Kidney (tissue), 14 donors: ENCODE data around the gene ACTN1. TPM values are rescaled to one million over a fixed set of nuclear protein-coding genes. Genes with fewer than 3 reads are reported as not detected.

Source experiments
- DNase-seq, 5 donors: peaks; one replicate each; pipeline ENCODE4 v3.0.0-alpha.2; 2013 to 2020
- FAIRE-seq: peaks from 2 replicates; lab custom pipeline; 2012; peaks lifted over from hg19 to GRCh38; lab: Jason Lieb, UNC
- H3K27ac ChIP-seq, 2 donors: one replicate each; pipeline ENCODE4 v1.7.0; 2013; ENCODE audit warnings: low read depth in 2 of 2, low read length in 2 of 2, inconsistent platforms in 1 of 2
- H3K27me3 ChIP-seq: one replicate; pipeline ENCODE4 v1.7.1; 2013; ENCODE audit warnings: low read length, inconsistent platforms; ENCODE audit not compliant: control insufficient read depth, insufficient read depth
- H3K36me3 ChIP-seq, 3 donors: one replicate each; pipeline versions ENCODE4 v1.7.0 to v1.7.1; 2013; ENCODE audit warnings: low read length in 3 of 3, control low read depth in 1 of 3, inconsistent platforms in 1 of 3; ENCODE audit not compliant: insufficient read depth in 3 of 3, control insufficient read depth in 2 of 3
- H3K4me1 ChIP-seq, 3 donors: one replicate each; pipeline versions ENCODE4 v1.7.0 to v1.7.1; 2013; ENCODE audit warnings: low read length in 3 of 3, inconsistent platforms in 1 of 3, low read depth in 1 of 3; ENCODE audit not compliant: control insufficient read depth in 2 of 3, insufficient read depth in 2 of 3
- H3K4me3 ChIP-seq, 3 donors: one replicate each; pipeline versions ENCODE4 v1.7.0 to v1.8.1; 2013; ENCODE audit warnings: low read length in 3 of 3, control low read depth in 1 of 3, inconsistent platforms in 1 of 3
- H3K9ac ChIP-seq, 3 donors: one replicate each; pipeline versions ENCODE4 v1.7.0 to v1.7.1; 2013; ENCODE audit warnings: low read length in 3 of 3, control low read depth in 1 of 3, inconsistent platforms in 1 of 3
- H3K9me3 ChIP-seq, 3 donors: one replicate each; pipeline versions ENCODE4 v1.7.0 to v1.7.1; 2013; ENCODE audit warnings: low read length in 3 of 3, control low read depth in 1 of 3, inconsistent platforms in 1 of 3; ENCODE audit not compliant: control insufficient read depth in 2 of 3, insufficient read depth in 1 of 3
- intact Hi-C: fragments of 100-400 bp; cut with DNase I; formaldehyde crosslinking; loops from one replicate; pipeline ENCODE4 v1.11.1; 2022
- polyA plus RNA-seq: library from polyadenylated mRNA; stranded (reverse); fragments of 350-450 nt; fragmentation: Illumina TruSeq; extraction: RNeasy Lipid Tissue Mini Kit (QIAGEN cat#74804); gene quantifications from one replicate; pipeline ENCODE4 v1.2.3, GENCODE V29; 2014; ENCODE audit warnings: low read depth, low replicate concordance; ENCODE audit not compliant: insufficient read depth
- total RNA-seq: library from RNA; stranded (reverse); fragmentation: NEBNext Ultra II Directional; extraction: Animal tissue kit (Norgen Biotek cat#: 25700); gene quantifications from one replicate; pipeline ENCODE4 v1.2.1, GENCODE V29; 2021
- TF ChIP-seq, protein P1 (sequence below): IDR thresholded peaks from 3 replicates; pipeline ENCODE4 v1.5.1; 2012; ENCODE audit warnings: mild to moderate bottlenecking, moderate library complexity, borderline replicate concordance; ENCODE audit not compliant: insufficient read depth; ENCODE audit errors: extremely low read depth
- donor health status: control.
- donor health status: control.
- donor health status: control.
- donor health status: control.
- donor health status: control.
- donor health status: DM: yes; HTN: yes; CAD: no.
- donor health status: Normal renal cell carcinoma (clear cell type).

The ACTN1 gene
- total and polyA plus RNA-seq, 2 donors from 2014 or later = 20.1 to 184 TPM

DNA sequence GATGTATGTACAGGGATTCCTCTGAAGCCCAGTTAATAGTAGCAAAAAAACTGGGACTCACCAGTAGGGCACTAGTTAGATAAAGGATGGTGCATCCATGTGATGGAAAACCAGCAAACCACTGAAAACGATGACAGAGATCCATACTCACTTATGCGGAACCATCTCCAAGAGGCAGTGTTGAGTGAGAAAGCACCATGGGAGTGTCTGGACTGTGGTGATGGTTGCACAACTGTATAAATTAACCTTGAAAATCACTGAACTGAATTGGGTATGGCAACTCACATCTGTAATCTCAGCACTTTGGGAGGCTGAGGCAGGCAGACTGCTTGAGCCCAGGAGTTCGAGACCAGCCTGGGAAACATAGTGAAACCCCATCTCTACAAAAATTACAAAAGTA is 132.6 kb downstream of the ACTN1 start:
- Histone ChIP-seq H3K4me1 (peaks cover 0 to 3% (median 0%) of the 10 kb centered on the region in 3 donors), H3K9me3 (no peaks in the 10 kb centered on the region), H3K27me3 (no peaks in the 10 kb centered on the region), H3K9ac (no peak overlapping the region), H3K27ac (no peak overlapping the region), H3K4me3 (no peak overlapping the region), H3K36me3 (no peaks in the 10 kb centered on the region)
- TF ChIP-seq, protein P1, sequence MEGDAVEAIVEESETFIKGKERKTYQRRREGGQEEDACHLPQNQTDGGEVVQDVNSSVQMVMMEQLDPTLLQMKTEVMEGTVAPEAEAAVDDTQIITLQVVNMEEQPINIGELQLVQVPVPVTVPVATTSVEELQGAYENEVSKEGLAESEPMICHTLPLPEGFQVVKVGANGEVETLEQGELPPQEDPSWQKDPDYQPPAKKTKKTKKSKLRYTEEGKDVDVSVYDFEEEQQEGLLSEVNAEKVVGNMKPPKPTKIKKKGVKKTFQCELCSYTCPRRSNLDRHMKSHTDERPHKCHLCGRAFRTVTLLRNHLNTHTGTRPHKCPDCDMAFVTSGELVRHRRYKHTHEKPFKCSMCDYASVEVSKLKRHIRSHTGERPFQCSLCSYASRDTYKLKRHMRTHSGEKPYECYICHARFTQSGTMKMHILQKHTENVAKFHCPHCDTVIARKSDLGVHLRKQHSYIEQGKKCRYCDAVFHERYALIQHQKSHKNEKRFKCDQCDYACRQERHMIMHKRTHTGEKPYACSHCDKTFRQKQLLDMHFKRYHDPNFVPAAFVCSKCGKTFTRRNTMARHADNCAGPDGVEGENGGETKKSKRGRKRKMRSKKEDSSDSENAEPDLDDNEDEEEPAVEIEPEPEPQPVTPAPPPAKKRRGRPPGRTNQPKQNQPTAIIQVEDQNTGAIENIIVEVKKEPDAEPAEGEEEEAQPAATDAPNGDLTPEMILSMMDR = no peak
- FAIRE-seq = no peak
- DNase-seq = no peak
- intact Hi-C loops = no loop called here

GRCh38 chr14:68844210-68844545 is 134.9 kb downstream of the ACTN1 start:
- no peaks in the 10 kb centered on the region for H3K27me3 ChIP-seq
- H3K4me1 ChIP-seq = peaks cover 0 to 3% (median 0%) of the 10 kb centered on the region in 3 donors
- intact Hi-C loops = no loop called here
- TF ChIP-seq, protein P1 = no peak
- H3K27ac ChIP-seq = no peak overlapping the region
- DNase-seq = no peak
- no peaks in the 10 kb centered on the region for H3K36me3 ChIP-seq
- no peaks in the 10 kb centered on the region for H3K9me3 ChIP-seq
- H3K4me3 ChIP-seq = peak overlapping the region in 1 of 3 donors; percentile 66
- peak overlapping the region in 1 of 3 donors; percentile 38 for H3K9ac ChIP-seq
- no peak for FAIRE-seq

DNA sequence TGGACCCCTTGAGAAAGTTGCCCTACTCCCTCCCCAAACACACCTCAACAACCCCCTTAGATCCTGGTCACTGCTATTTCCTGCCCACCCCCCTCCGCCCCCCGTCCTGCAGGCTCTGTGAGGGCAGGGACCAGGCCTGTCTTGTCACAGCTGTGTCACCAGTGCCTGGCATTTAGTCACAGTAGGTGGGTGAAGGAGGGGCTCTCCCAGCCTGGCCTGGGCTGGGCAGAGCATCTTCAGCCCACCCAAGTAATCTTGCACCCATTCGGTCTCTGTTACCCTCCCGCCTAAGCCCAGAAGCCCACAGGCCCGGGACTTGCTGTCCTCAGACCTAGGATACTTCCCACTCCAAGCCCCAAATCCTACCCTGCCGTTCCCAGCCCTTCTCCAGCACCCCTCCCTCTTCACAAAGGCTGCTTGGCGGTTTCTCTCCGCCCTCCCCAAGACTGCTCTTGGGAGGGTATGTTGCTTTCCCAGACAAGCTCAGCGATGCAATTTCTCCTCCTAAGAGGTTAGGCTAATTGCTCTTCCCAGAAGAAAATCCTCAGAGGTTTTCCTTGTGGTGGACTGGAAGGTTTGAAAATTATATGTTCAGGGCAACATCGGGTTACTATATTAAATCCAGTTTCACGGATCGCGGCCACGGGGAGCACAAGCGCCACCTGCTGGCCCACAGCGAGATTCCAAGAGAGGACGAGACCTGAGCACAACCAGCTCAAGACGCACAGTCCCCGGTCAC is 135.5 kb downstream of the ACTN1 start:
- Histone ChIP-seq H3K4me3 (peak overlapping the region; percentile 30 to 74 (median 66)), H3K9ac (peak overlapping the region in 2 of 3 donors; percentile 37 to 38), H3K27ac (no peak overlapping the region), H3K4me1 (peaks cover 0 to 3% (median 0%) of the 10 kb centered on the region in 3 donors), H3K36me3 (no peaks in the 10 kb centered on the region), H3K9me3 (no peaks in the 10 kb centered on the region), H3K27me3 (no peaks in the 10 kb centered on the region)
- FAIRE-seq = peak; percentile 47
- peak; percentile 88 to 92 (median 90) for DNase-seq
- TF ChIP-seq, protein P1 = peak; percentile 86
- intact Hi-C loops = no loop called here

GRCh38 chr14:68842298-68842697 is 136.8 kb downstream of the ACTN1 start:
- peak in 3 of 5 donors; percentile 33 to 67 (median 43) for DNase-seq
- intact Hi-C loops = no loop called here
- Histone ChIP-seq H3K4me3 (no peak overlapping the region), H3K4me1 (peaks cover 0 to 3% (median 0%) of the 10 kb centered on the region in 3 donors), H3K9me3 (no peaks in the 10 kb centered on the region), H3K36me3 (no peaks in the 10 kb centered on the region), H3K9ac (no peak overlapping the region), H3K27ac (no peak overlapping the region), H3K27me3 (no peaks in the 10 kb centered on the region)
- FAIRE-seq = no peak
- TF ChIP-seq, protein P1 = no peak
